Endothelial cell of umbilical vein (primary cell): ENCODE data around the gene SOX21. TPM values are rescaled to one million over a fixed set of nuclear protein-coding genes. Genes with fewer than 3 reads are reported as not detected.

ENCODE experiments used
- BruUV-seq: library from RNA; stranded (reverse); fragments of 400-500 nt; replicated peaks from 2 replicates; lab custom pipeline; 2021; lab: Mats Ljungman, UMichigan
- CTCF ChIA-PET: fragments of 300-600, 350-600 bp; sonication (Branson Sonifier 250); formaldehyde crosslinking; loops from one replicate; lab custom pipeline; 2021; ENCODE audit warnings: antibody characterized with exemption, inconsistent platforms; lab: Charles Lee
- POLR2A ChIA-PET: fragments of 300-600, 350-600 bp; sonication (Branson Sonifier 250); formaldehyde crosslinking; loops from one replicate; lab custom pipeline; 2021; ENCODE audit warnings: antibody characterized with exemption, inconsistent platforms; lab: Charles Lee
- DNase-seq: peaks from one replicate; pipeline ENCODE4 v3.0.0-alpha.2; 2011; ENCODE audit warnings: low read depth, low spot score
- FAIRE-seq: peaks from 2 replicates; lab custom pipeline; 2011; peaks lifted over from hg19 to GRCh38; lab: Jason Lieb, UNC
- H2AFZ ChIP-seq: 2 replicates; pipeline ENCODE4 v1.6.0; 2012; ENCODE audit warnings: low read depth, low read length, control low read depth, inconsistent platforms
- H3K27ac ChIP-seq: 2 replicates; pipeline ENCODE4 v1.5.1; 2011; ENCODE audit warnings: low read depth, mild to moderate bottlenecking, control low read depth, low read length, moderate library complexity; ENCODE audit not compliant: insufficient read depth
- H3K27me3 ChIP-seq, 2 experiments: 2 replicates each; pipeline versions ENCODE4 v1.6.0 to v1.6.1; 2011; ENCODE audit warnings: low read length in 2 of 2, mixed read lengths in 1 of 2; ENCODE audit not compliant: control insufficient read depth in 2 of 2, insufficient read depth in 2 of 2
- H3K36me3 ChIP-seq, 2 experiments: 2 replicates in 1 of 2; 3 replicates in 1 of 2; pipeline ENCODE4 v1.5.1; 2011; ENCODE audit warnings: low read length in 2 of 2, mild to moderate bottlenecking in 1 of 2, moderate library complexity in 1 of 2; ENCODE audit not compliant: control insufficient read depth in 2 of 2, insufficient read depth in 2 of 2; ENCODE audit errors: extremely low read depth in 1 of 2
- H3K4me1 ChIP-seq: 3 replicates; pipeline ENCODE4 v1.5.1; 2011; ENCODE audit warnings: mild to moderate bottlenecking, low read length; ENCODE audit not compliant: control insufficient read depth, insufficient read depth; ENCODE audit errors: extremely low read depth
- H3K4me2 ChIP-seq: 2 replicates; pipeline ENCODE4 v1.6.1; 2011; ENCODE audit warnings: low read length, control low read depth, mixed read lengths; ENCODE audit not compliant: insufficient read depth
- H3K4me3 ChIP-seq, 3 experiments: fragments of 200-600 bp in 1 of 3; sonication (generic), shearing (Covaris generic) in 1 of 3; replicated peaks in 1 of 3; 2 replicates each; pipeline ENCODE4 v1.5.1; 2011 to 2016; ENCODE audit warnings: control low read depth in 3 of 3, low read length in 3 of 3, mild to moderate bottlenecking in 2 of 3, inconsistent platforms in 1 of 3, low read depth in 1 of 3, moderate library complexity in 1 of 3; ENCODE audit not compliant: insufficient read depth in 1 of 3
- H3K79me2 ChIP-seq: 2 replicates; pipeline ENCODE4 v1.6.0; 2012; ENCODE audit warnings: low read length, inconsistent platforms; ENCODE audit not compliant: control insufficient read depth, insufficient read depth
- H3K9ac ChIP-seq: replicated peaks from 2 replicates; pipeline ENCODE3; 2011; ENCODE audit warnings: low read length, control low read depth; ENCODE audit not compliant: insufficient read depth; ENCODE audit errors: extremely low read depth
- H3K9me1 ChIP-seq: replicated peaks from 3 replicates; pipeline ENCODE4 v1.6.0; 2011; ENCODE audit warnings: mild to moderate bottlenecking, low read length; ENCODE audit not compliant: control insufficient read depth, insufficient read depth; ENCODE audit errors: extremely low read depth
- H3K9me3 ChIP-seq: replicated peaks from 2 replicates; pipeline ENCODE4 v1.5.1; 2012; ENCODE audit warnings: low read length, inconsistent platforms; ENCODE audit not compliant: control insufficient read depth, insufficient read depth
- H4K20me1 ChIP-seq: replicated peaks from 2 replicates; pipeline ENCODE3; 2011; ENCODE audit warnings: mild to moderate bottlenecking, low read length; ENCODE audit not compliant: control insufficient read depth, insufficient read depth; ENCODE audit errors: extremely low read depth
- EZH2 ChIP-seq: IDR thresholded peaks from 2 replicates; pipeline ENCODE4 v1.6.1; 2012; ENCODE audit warnings: borderline replicate concordance, low read depth, mild to moderate bottlenecking, moderate library complexity, low read length, inconsistent platforms; ENCODE audit not compliant: severe bottlenecking
- FOS ChIP-seq: IDR thresholded peaks from 2 replicates; pipeline ENCODE4 v1.6.1; 2011; ENCODE audit warnings: mild to moderate bottlenecking, low read length, moderate library complexity, borderline replicate concordance; ENCODE audit not compliant: insufficient read depth
- GATA2 ChIP-seq: IDR thresholded peaks from 2 replicates; pipeline ENCODE4 v1.7.0; 2011; ENCODE audit warnings: low read depth, mild to moderate bottlenecking, moderate library complexity, mixed read lengths, low read length; ENCODE audit not compliant: insufficient read length, insufficient read depth
- JUN ChIP-seq: IDR thresholded peaks from 2 replicates; pipeline ENCODE4 v1.6.1; 2011; ENCODE audit warnings: borderline replicate concordance, low read depth; ENCODE audit not compliant: insufficient read length, insufficient read depth
- MYC ChIP-seq: IDR thresholded peaks from one replicate; pipeline ENCODE4 v1.6.1; 2011; ENCODE audit warnings: mild to moderate bottlenecking, low read depth, low read length
- POLR2A ChIP-seq: IDR thresholded peaks from 2 replicates; pipeline ENCODE4 v1.6.1; 2012; ENCODE audit warnings: low read depth, mild to moderate bottlenecking, control low read depth, low read length
- POLR2AphosphoS5 ChIP-seq: IDR thresholded peaks from 2 replicates; pipeline ENCODE4 v1.6.1; 2012; ENCODE audit warnings: low read depth, mild to moderate bottlenecking, control low read depth, low read length, moderate library complexity; ENCODE audit not compliant: insufficient read depth
- dilution Hi-C: fragments of 300-500 bp; cut with MboI; formaldehyde crosslinking; loops from one replicate; pipeline ENCODE4 v1.15.0; 2019; ENCODE audit warnings: low sequenced_read_pairs; ENCODE audit not compliant: extremely low pct_ligation_motif_present
- intact Hi-C: fragments of 100-400 bp; cut with micrococcal nuclease; formaldehyde crosslinking; loops from one replicate; pipeline ENCODE4 v1.10.0; 2022
- polyA plus RNA-seq, 4 experiments: library from polyadenylated mRNA; depleted of rRNA in 3 of 4; stranded (reverse) in 3 of 4; unstranded in 1 of 4; fragments of >200 nt; gene quantifications; 2 replicates each; pipeline versions ENCODE4 v1.2.1 to v1.2.3, GENCODE V29; 2011 to 2012; ENCODE audit warnings: missing spikeins in 1 of 4
- total RNA-seq: library from RNA; stranded (reverse); gene quantifications from 2 replicates; pipeline ENCODE4 v1.2.3, GENCODE V29; 2021
- TF ChIP-seq, protein P1 (sequence below), 2 donors: IDR thresholded peaks; 1 replicate in 1 of 2; 2 replicates in 1 of 2; pipeline ENCODE4 v1.5.1; 2011; ENCODE audit warnings: low read length in 2 of 2, mild to moderate bottlenecking in 2 of 2, moderate library complexity in 2 of 2, control low read depth in 1 of 2, inconsistent platforms in 1 of 2, low read depth in 1 of 2; ENCODE audit not compliant: insufficient read depth in 1 of 2; ENCODE audit errors: extremely low read depth in 1 of 2
- TF ChIP-seq, protein P2 (sequence below): IDR thresholded peaks from 2 replicates; pipeline ENCODE4 v1.6.1; 2011; ENCODE audit not compliant: insufficient read depth, insufficient read length

SOX21 gene
- total and polyA plus RNA-seq, 2 donors (not counting 3 experiments of a cell fraction or from before 2014, with no cell fraction given), result not detected

DNA sequence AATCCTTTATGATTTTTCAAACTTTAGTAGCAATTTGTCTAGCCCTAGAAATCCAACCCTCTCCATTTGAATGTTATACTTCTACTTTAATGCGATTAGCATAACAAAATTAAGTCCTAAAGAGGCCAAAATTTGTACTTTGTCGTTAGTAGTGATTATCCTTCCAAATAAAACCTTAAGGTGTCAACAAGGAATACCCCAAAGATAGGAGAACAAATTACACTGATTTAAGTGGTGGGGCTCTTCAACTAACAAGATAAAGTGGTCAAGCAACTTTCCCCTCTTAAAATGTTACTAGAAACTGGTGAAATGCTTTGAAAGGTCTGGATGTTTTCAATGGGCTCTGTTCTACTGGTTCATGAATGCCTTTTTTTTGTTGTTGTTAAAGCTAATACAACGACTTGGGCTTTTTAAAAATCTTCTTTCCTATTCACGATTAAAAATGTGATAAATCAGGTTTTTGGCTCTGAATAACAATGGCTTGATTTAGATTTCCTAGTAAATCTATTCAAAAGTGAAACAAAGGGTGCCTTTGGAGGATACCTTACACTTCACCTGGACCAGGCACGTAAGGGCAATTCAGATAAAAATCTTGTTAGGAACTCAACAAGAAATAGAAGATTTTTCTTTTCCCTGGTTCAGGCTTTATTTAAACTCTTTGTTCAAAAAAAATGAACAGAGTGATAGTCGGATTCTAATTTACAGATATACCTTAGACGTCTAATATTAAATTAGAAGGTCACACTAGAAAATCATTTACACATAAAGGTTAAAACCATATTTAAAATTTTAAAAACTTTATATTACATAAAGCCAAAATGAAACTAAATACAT is 3.1 kb downstream of the SOX21 start:
- no peaks in the 10 kb centered on the region for H3K9me1 ChIP-seq
- H3K9ac ChIP-seq, result no peak overlapping the region
- no peaks in the 10 kb centered on the region for H3K9me3 ChIP-seq
- no peaks in the 10 kb centered on the region for H3K79me2 ChIP-seq
- FAIRE-seq (no peak), DNase-seq (no peak)
- H3K4me1 ChIP-seq, result peaks cover 12% of the 10 kb centered on the region
- dilution Hi-C loops (no loop called here), intact Hi-C loops (no loop called here)
- ChIA-PET POLR2A (no interaction called here), CTCF (no interaction called here)
- no TSS peak for BruUV-seq
- H3K27me3 ChIP-seq, result peaks cover 74 to 96% of the 10 kb centered on the region in 2 experiments
- H3K4me3 ChIP-seq, result no peak overlapping the region
- TF ChIP-seq POLR2A, result no peak
- TF ChIP-seq EZH2, result no peak
- TF ChIP-seq FOS, result no peak
- H4K20me1 ChIP-seq, result no peaks in the 10 kb centered on the region
- no peaks in the 10 kb centered on the region for H3K36me3 ChIP-seq
- H2AFZ ChIP-seq, result no peak overlapping the region
- no peak overlapping the region for H3K27ac ChIP-seq
- no peak overlapping the region for H3K4me2 ChIP-seq

DNA sequence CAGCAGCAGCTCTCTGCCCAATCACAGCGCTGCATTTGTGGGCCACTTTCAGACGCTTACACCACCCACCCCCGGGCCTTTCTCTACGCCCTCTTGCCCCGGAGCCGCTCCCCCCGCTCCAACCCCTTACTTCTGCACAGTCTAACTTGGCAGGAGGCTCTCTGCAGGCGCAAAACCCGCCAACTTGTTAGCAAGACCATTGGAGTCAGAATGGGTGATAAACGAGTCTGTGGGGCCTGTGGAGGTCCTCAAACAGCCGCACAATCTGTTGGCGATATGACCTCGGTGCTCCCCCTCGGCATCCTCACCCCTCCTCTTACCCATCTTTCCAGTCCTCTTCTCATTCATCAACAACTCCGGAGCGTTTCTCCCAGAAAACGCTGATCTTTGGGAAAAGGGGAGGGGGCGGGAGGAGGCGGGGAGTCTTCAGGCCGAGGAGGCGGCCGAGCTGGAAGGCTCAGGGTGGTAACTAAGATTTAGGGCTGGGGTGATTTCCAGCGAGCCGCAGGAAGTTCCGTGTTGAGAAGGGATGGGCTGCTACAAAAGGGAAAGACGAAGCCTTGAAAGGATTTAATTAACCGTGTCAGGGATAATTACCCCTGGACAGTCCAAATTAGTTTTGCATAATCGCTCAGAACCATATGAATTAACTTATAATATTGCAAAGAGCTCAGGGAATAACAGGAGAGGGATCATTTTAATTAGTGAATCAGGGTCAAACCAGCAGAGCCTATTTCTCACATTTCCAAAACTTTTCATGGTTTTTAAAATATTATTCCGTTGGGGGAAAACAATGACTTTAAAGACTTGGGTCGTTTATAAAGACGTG is 4.1 kb downstream of the SOX21 start:
- no peaks in the 10 kb centered on the region for H3K9me1 ChIP-seq
- no peak for TF ChIP-seq FOS
- TF ChIP-seq, protein P1, sequence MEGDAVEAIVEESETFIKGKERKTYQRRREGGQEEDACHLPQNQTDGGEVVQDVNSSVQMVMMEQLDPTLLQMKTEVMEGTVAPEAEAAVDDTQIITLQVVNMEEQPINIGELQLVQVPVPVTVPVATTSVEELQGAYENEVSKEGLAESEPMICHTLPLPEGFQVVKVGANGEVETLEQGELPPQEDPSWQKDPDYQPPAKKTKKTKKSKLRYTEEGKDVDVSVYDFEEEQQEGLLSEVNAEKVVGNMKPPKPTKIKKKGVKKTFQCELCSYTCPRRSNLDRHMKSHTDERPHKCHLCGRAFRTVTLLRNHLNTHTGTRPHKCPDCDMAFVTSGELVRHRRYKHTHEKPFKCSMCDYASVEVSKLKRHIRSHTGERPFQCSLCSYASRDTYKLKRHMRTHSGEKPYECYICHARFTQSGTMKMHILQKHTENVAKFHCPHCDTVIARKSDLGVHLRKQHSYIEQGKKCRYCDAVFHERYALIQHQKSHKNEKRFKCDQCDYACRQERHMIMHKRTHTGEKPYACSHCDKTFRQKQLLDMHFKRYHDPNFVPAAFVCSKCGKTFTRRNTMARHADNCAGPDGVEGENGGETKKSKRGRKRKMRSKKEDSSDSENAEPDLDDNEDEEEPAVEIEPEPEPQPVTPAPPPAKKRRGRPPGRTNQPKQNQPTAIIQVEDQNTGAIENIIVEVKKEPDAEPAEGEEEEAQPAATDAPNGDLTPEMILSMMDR (IDR thresholded peaks at IDR 0.05; ENCODE audit: extremely low read depth in 1 of 2, insufficient read depth in 1 of 2, low read depth in 1 of 2, low read length in 2 of 2), result no peak
- TF ChIP-seq GATA2, result no peak
- TF ChIP-seq POLR2A, result no peak
- TF ChIP-seq, protein P2, sequence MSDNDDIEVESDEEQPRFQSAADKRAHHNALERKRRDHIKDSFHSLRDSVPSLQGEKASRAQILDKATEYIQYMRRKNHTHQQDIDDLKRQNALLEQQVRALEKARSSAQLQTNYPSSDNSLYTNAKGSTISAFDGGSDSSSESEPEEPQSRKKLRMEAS, result no peak
- TF ChIP-seq POLR2AphosphoS5, result no peak
- no peak for TF ChIP-seq MYC
- no peak for TF ChIP-seq EZH2
- TF ChIP-seq JUN, result no peak
- H3K27ac ChIP-seq, result no peak overlapping the region
- H2AFZ ChIP-seq, result no peak overlapping the region
- peaks cover 12% of the 10 kb centered on the region for H3K4me1 ChIP-seq
- DNase-seq (no peak), FAIRE-seq (no peak)
- H4K20me1 ChIP-seq, result no peaks in the 10 kb centered on the region
- no peaks in the 10 kb centered on the region for H3K36me3 ChIP-seq
- BruUV-seq, result no TSS peak
- no peak overlapping the region for H3K4me3 ChIP-seq
- no peaks in the 10 kb centered on the region for H3K9me3 ChIP-seq
- intact Hi-C loops (no loop called here), dilution Hi-C loops (no loop called here)
- no peak overlapping the region for H3K9ac ChIP-seq
- ChIA-PET CTCF (no interaction called here), POLR2A (no interaction called here)
- no peaks in the 10 kb centered on the region for H3K79me2 ChIP-seq
- H3K4me2 ChIP-seq, result no peak overlapping the region
- H3K27me3 ChIP-seq, result peaks cover 76 to 97% of the 10 kb centered on the region in 2 experiments
